ENCODE measurements around the gene YIPF7. TPM values are rescaled to one million over a fixed set of nuclear protein-coding genes. Genes with fewer than 3 reads are reported as not detected.
A peak's percentile ranks its signal among the peaks of the same experiment; 100 is the strongest.

The YIPF7 gene
- polyA plus RNA-seq, 3 donors, result not detected

- H2AFZ ChIP-seq (ENCODE audit: insufficient read depth, low read depth, low read length, poor library complexity, severe bottlenecking), result no peak overlapping the region
- no peak for TF ChIP-seq CTCF (IDR thresholded peaks at IDR 0.05)
- no peaks in the 10 kb centered on the region for H3K9me3 ChIP-seq (replicated peaks in 1 of 2; ENCODE audit: control insufficient read depth in 1 of 2, insufficient read depth in 1 of 2, low read length in 2 of 2)
- no CpG with 5 or more reads among the region's 1 CpG for WGBS (ENCODE audit: insufficient coverage)
- intact Hi-C loops (cut with micrococcal nuclease), result no loop called here
- H3K4me3 ChIP-seq (replicated peaks in 1 of 3; ENCODE audit: low read depth in 2 of 3, low read length in 3 of 3), result no peak overlapping the region
- no peaks in the 10 kb centered on the region for H3K36me3 Mint-ChIP-seq
- no peaks in the 10 kb centered on the region for H3K79me2 ChIP-seq (ENCODE audit: insufficient read depth, low read length)
- no peaks in the 10 kb centered on the region for H3K27me3 ChIP-seq (ENCODE audit: control insufficient read depth in 2 of 2, insufficient read depth in 2 of 2, low read length in 2 of 2)
- H3K9me3 Mint-ChIP-seq, result peaks cover 0 to 2% (median 0%) of the 10 kb centered on the region in 7 donors
- no peaks in the 10 kb centered on the region for H3K4me1 ChIP-seq (ENCODE audit: control insufficient read depth in 1 of 2, insufficient read depth in 2 of 2, low read length in 2 of 2)
- H3K27ac Mint-ChIP-seq, result no peak overlapping the region
- H3K4me3 Mint-ChIP-seq, result no peak overlapping the region
- no peak overlapping the region for H3K4me2 ChIP-seq (replicated peaks; ENCODE audit: extremely low read depth, low read length, poor library complexity, severe bottlenecking)
- no peak overlapping the region for H3K27ac ChIP-seq (ENCODE audit: low read depth in 1 of 2, low read length in 2 of 2)
- H3K4me1 Mint-ChIP-seq, result no peaks in the 10 kb centered on the region
- no peak for DNase-seq
- no peaks in the 10 kb centered on the region for H4K20me1 ChIP-seq (ENCODE audit: insufficient read depth, low read length)
- H3K27me3 Mint-ChIP-seq (ENCODE audit: low read depth in 3 of 3), result peaks cover 0 to 5% (median 0%) of the 10 kb centered on the region in 3 donors
- H3K36me3 ChIP-seq (replicated peaks in 1 of 2; ENCODE audit: control insufficient read depth in 1 of 2, insufficient read depth in 2 of 2, low read length in 2 of 2), result no peaks in the 10 kb centered on the region
- H3K9ac ChIP-seq (ENCODE audit: insufficient read depth, low read length, poor library complexity, severe bottlenecking), result no peak overlapping the region
Measured at GRCh38 chr4:44616621-44617020, 34.8 kb downstream of the YIPF7 start.

- H3K27me3 Mint-ChIP-seq (ENCODE audit: low read depth in 3 of 3), result no peaks in the 10 kb centered on the region
- Histone ChIP-seq H3K36me3 (replicated peaks in 1 of 2; ENCODE audit: control insufficient read depth in 1 of 2, insufficient read depth in 2 of 2, low read length in 2 of 2) (no peaks in the 10 kb centered on the region), H3K4me2 (replicated peaks; ENCODE audit: extremely low read depth, low read length, poor library complexity, severe bottlenecking) (no peak overlapping the region), H3K4me3 (replicated peaks in 1 of 3; ENCODE audit: low read depth in 2 of 3, low read length in 3 of 3) (no peak overlapping the region), H3K27me3 (ENCODE audit: control insufficient read depth in 2 of 2, insufficient read depth in 2 of 2, low read length in 2 of 2) (no peaks in the 10 kb centered on the region), H3K27ac (ENCODE audit: low read depth in 1 of 2, low read length in 2 of 2) (no peak overlapping the region), H3K4me1 (ENCODE audit: control insufficient read depth in 1 of 2, insufficient read depth in 2 of 2, low read length in 2 of 2) (no peaks in the 10 kb centered on the region), H2AFZ (ENCODE audit: insufficient read depth, low read depth, low read length, poor library complexity, severe bottlenecking) (no peak overlapping the region), H3K9ac (ENCODE audit: insufficient read depth, low read length, poor library complexity, severe bottlenecking) (no peak overlapping the region), H3K79me2 (ENCODE audit: insufficient read depth, low read length) (no peaks in the 10 kb centered on the region), H3K9me3 (replicated peaks in 1 of 2; ENCODE audit: control insufficient read depth in 1 of 2, insufficient read depth in 1 of 2, low read length in 2 of 2) (peaks cover 11 to 12% of the 10 kb centered on the region in 2 donors), H4K20me1 (ENCODE audit: insufficient read depth, low read length) (no peaks in the 10 kb centered on the region)
- peak overlapping the region in 1 of 2 donors; percentile 8 for H3K4me3 Mint-ChIP-seq
- peaks cover 0 to 12% (median 3%) of the 10 kb centered on the region in 7 donors for H3K9me3 Mint-ChIP-seq
- DNase-seq, result no peak
- intact Hi-C loops (cut with micrococcal nuclease), result no loop called here
- no peak overlapping the region for H3K27ac Mint-ChIP-seq
- no peaks in the 10 kb centered on the region for H3K4me1 Mint-ChIP-seq
- TF ChIP-seq CTCF (IDR thresholded peaks at IDR 0.05), result no peak
- H3K36me3 Mint-ChIP-seq, result no peaks in the 10 kb centered on the region
- WGBS (ENCODE audit: insufficient coverage), result no CpG with 5 or more reads among the region's 3 CpGs
Measured at GRCh38 chr4:44583393-44583792, 68.0 kb downstream of the YIPF7 start.
